A549 (cell line): ENCODE measurements around the gene CCDC12. TPM values are rescaled to one million over a fixed set of nuclear protein-coding genes. Genes with fewer than 3 reads are reported as not detected.

Source experiments
- ATAC-seq, 2 experiments: fragments of 200-7000 bp in 1 of 2; fragments of >200 bp in 1 of 2; cut with Nextera tagmentation in 1 of 2; cut with Tn5 transposase in 1 of 2; 3 replicates each; pipeline versions ENCODE4 v1.8.0 to v1.9.1; 2018 to 2020; ENCODE audit warnings: mild to moderate bottlenecking in 1 of 2, moderate library complexity in 1 of 2
- CTCF ChIA-PET: fragments of 300-600 bp; sonication (Branson Sonifier 250); formaldehyde crosslinking; extraction: SDS; loops from one replicate; lab custom pipeline; 2021; ENCODE audit warnings: antibody characterized with exemption, inconsistent platforms; lab: Yijun Ruan, JAX
- POLR2A ChIA-PET: fragments of 350-600 bp; formaldehyde crosslinking; extraction: SDS; loops from one replicate; lab custom pipeline; 2021; ENCODE audit warnings: antibody characterized with exemption, inconsistent platforms; lab: Yijun Ruan, JAX
- DNase-seq, 2 experiments: peaks; one replicate each; pipeline versions ENCODE4 v3.0.0 to v3.0.0-alpha.2; 2011 to 2016; ENCODE audit warnings: low read depth in 1 of 2, low spot score in 1 of 2
- FAIRE-seq: peaks from 2 replicates; lab custom pipeline; 2011; peaks lifted over from hg19 to GRCh38; lab: Jason Lieb, UNC
- H3K27ac ChIP-seq, 2 experiments: fragments of >200 bp; sonication (Bioruptor Twin); formaldehyde crosslinking; 3 replicates each; pipeline ENCODE4 v1.5.1; 2016 to 2017
- H3K4me1 ChIP-seq: fragments of >200 bp; sonication (Bioruptor Twin); formaldehyde crosslinking; 3 replicates; pipeline ENCODE4 v1.6.1; 2016
- H3K4me2 ChIP-seq: fragments of >200 bp; sonication (Bioruptor Twin); formaldehyde crosslinking; 3 replicates; pipeline ENCODE4 v1.6.1; 2016
- H3K4me3 ChIP-seq: fragments of >200 bp; sonication (Bioruptor Twin); formaldehyde crosslinking; 3 replicates; pipeline ENCODE4 v1.5.1; 2016
- H3K9me3 ChIP-seq: fragments of >200 bp; sonication (Bioruptor Twin); formaldehyde crosslinking; 3 replicates; pipeline ENCODE4 v1.6.1; 2016
- CBX8 ChIP-seq: fragments of 200-600 bp; sonication (generic); IDR thresholded peaks from 2 replicates; pipeline ENCODE4 v1.6.1; 2016
- CEBPB ChIP-seq, 2 experiments: fragments of >200 bp in 1 of 2; sonication (Bioruptor Twin) in 1 of 2; formaldehyde crosslinking in 1 of 2; IDR thresholded peaks; 2 replicates each; pipeline ENCODE4 v1.6.1; 2012 to 2016
- CHD4 ChIP-seq: fragments of 200-600 bp; sonication (generic); IDR thresholded peaks from 2 replicates; pipeline ENCODE4 v1.6.1; 2016; ENCODE audit warnings: antibody characterized with exemption, mild to moderate bottlenecking, borderline replicate concordance
- FOSB ChIP-seq: fragments of 250-450 bp; sonication (Bioruptor Pico); IDR thresholded peaks from 2 replicates; pipeline ENCODE4 v1.5.0; 2020; ENCODE audit warnings: mild to moderate bottlenecking, moderate library complexity
- FOXS1 ChIP-seq: fragments of 250-450 bp; sonication (Bioruptor Pico); IDR thresholded peaks from 2 replicates; pipeline ENCODE4 v1.5.0; 2020; ENCODE audit warnings: mild to moderate bottlenecking, moderate library complexity
- HOXB13 ChIP-seq: fragments of 250-450 bp; sonication (Bioruptor Pico); IDR thresholded peaks from 2 replicates; pipeline ENCODE4 v1.5.0; 2020; ENCODE audit warnings: low read depth, mild to moderate bottlenecking, moderate library complexity
- JUNB ChIP-seq: fragments of >200 bp; sonication (Bioruptor Twin); formaldehyde crosslinking; IDR thresholded peaks from 2 replicates; pipeline ENCODE4 v1.6.1; 2016
- MAZ ChIP-seq: fragments of 150-350 bp; IDR thresholded peaks from 2 replicates; pipeline ENCODE4 v1.6.1; 2014; ENCODE audit warnings: antibody characterized with exemption, low read depth, low read length, borderline replicate concordance
- NR3C1 ChIP-seq: fragments of >200 bp; sonication (Bioruptor Twin); formaldehyde crosslinking; IDR thresholded peaks from 3 replicates; pipeline ENCODE4 v1.6.1; 2017
- SMC3 ChIP-seq: fragments of >200 bp; sonication (Bioruptor Twin); formaldehyde crosslinking; IDR thresholded peaks from 3 replicates; pipeline ENCODE4 v1.6.1; 2018; ENCODE audit warnings: inconsistent platforms
- SREBF2 ChIP-seq: fragments of 450-650 bp; IDR thresholded peaks from 2 replicates; pipeline ENCODE4 v1.6.1; 2014; ENCODE audit warnings: mild to moderate bottlenecking, moderate library complexity
- TFCP2L1 ChIP-seq: fragments of 250-450 bp; sonication (Bioruptor Pico); IDR thresholded peaks from 2 replicates; pipeline ENCODE4 v1.5.0; 2021; ENCODE audit warnings: mild to moderate bottlenecking
- ZC3H11A ChIP-seq: fragments of 450-650 bp; IDR thresholded peaks from 2 replicates; pipeline ENCODE4 v1.6.1; 2014; ENCODE audit warnings: antibody characterized with exemption, mild to moderate bottlenecking
- ZFP36 ChIP-seq: fragments of 450-650 bp; IDR thresholded peaks from 2 replicates; pipeline ENCODE4 v1.6.1; 2014; ENCODE audit warnings: borderline replicate concordance; ENCODE audit not compliant: partially characterized antibody
- ZSCAN20 ChIP-seq: fragments of 250-450 bp; sonication (Bioruptor Pico); IDR thresholded peaks from 2 replicates; pipeline ENCODE4 v1.8.0; 2022; ENCODE audit warnings: mild to moderate bottlenecking, moderate library complexity
- WGBS: methylation state at CpG from one replicate; pipeline ENCODE4 v1.1.6; 2017; ENCODE audit errors: missing lambda C conversion rate; 5-methylcytosine and 5-hydroxymethylcytosine counted together
- polyA plus RNA-seq, 4 experiments: library from polyadenylated mRNA; depleted of rRNA in 3 of 4; stranded (reverse); fragments of >200 nt; fragmentation: RNase III in 1 of 4; extraction: RNeasy Plus Mini Kit Qiagen cat#74134 plus additional on column Dnase treatment in 1 of 4; gene quantifications; 2 replicates in 3 of 4; 3 replicates in 1 of 4; pipeline ENCODE4 v1.2.3, GENCODE V29; 2011 to 2017
- TF ChIP-seq, protein P1 (sequence below): IDR thresholded peaks from 2 replicates; pipeline ENCODE4 v1.6.1; 2012; ENCODE audit warnings: low read depth, borderline replicate concordance
- TF ChIP-seq, protein P2 (sequence below): fragments of >200 bp; sonication (Bioruptor Twin); formaldehyde crosslinking; IDR thresholded peaks from 3 replicates; pipeline ENCODE4 v1.5.1; 2016
- TF ChIP-seq, protein P3 (sequence below): fragments of 450-650 bp; IDR thresholded peaks from 2 replicates; pipeline ENCODE4 v1.6.1; 2014; ENCODE audit warnings: antibody characterized with exemption
- TF ChIP-seq, protein P4 (sequence below): IDR thresholded peaks from 2 replicates; pipeline ENCODE4 v1.6.1; 2012
- TF ChIP-seq, protein P5 (sequence below): IDR thresholded peaks from 2 replicates; pipeline ENCODE4 v1.6.1; 2012
- TF ChIP-seq, protein P6 (sequence below): fragments of 150-350 bp; IDR thresholded peaks from 2 replicates; pipeline ENCODE4 v1.6.1; 2014; ENCODE audit warnings: low read depth, mild to moderate bottlenecking, low read length
- TF ChIP-seq, protein P7 (sequence below): fragments of >200 bp; sonication (Bioruptor Twin); formaldehyde crosslinking; IDR thresholded peaks from 3 replicates; pipeline ENCODE4 v1.6.1; 2016

Gene CCDC12
- polyA plus RNA-seq, 2 of the 4 experiments (the other 2 are of a cell fraction): 34.8 to 81.0 TPM

DNA sequence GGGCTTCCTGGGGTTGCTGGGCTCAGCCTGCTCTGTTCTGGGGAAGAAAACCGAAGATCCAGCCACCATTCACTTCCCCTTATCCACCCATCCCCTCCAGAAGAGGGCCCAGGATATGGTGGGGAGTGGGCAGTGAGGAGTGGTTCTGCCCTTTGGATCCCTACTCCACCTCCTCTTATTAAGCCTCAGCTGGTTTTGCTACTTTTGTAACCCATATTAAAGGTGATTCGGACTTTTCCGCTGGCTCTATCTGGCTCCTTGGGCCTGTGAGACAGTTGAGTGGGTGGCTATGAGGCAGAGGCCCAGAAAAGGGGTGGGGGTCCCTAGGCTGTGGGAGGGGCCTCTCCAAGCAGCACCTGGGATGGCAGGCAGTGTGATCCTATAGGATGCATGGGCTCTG, 36.7 kb upstream of the CCDC12 start:
- 92% methylated on average over 3 of the region's 3 CpGs for WGBS
- DNase-seq: no peak

DNA sequence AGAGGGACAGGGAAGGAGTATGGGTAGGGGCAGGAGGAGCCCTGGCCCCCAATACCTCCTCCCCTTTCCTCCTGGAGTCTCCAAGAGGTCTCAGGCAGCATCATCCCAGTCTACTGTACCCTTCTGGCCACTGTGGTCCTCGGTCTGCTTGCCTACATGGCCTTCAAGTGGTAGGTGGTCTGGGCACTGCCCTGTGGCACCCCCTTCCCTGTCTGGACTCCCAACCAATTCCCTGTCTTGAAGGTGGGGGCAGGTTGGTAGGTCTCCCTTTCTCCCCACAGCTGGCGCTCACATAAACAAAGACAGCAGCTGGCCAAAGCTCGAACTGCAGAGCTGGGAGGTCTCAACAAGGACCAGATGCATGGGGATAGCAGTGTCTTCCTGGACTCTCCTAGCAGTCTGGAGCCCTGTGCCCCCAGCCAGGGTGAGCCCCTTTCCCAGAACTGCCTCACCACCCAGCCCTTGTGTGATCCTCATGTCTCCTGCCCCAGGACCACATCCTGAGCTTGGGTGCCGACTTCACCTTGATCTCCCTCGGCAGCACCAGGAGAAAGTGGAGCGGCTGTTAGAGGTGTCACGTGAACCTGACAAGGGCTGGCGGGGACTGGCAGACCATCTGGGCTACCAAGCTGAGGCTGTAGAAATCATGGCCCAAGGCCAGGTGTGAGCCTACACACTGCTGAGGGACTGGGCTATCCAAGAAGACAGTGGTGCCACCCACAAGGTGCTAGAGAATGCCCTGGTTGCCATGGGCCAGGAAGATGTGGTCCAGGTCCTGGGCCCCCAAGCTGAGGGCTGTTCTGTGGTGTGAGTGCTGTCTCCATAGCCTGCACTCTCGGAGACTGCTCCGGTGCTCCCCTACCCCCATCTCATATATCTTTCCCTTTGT, 36.0 kb upstream of the CCDC12 start:
- Histone ChIP-seq H3K4me2 (no peak overlapping the region), H3K4me3 (no peak overlapping the region)
- DNase-seq: no peak
- ATAC-seq: peak in 1 of 2 experiments; percentile 6; a peak in 2 of 6 replicates
- POLR2A ChIA-PET: no interaction called here
- FAIRE-seq: no peak
- WGBS: 90% methylated on average over 4 of the region's 10 CpGs
- no peak for TF ChIP-seq CBX8
- TF ChIP-seq, protein P1, sequence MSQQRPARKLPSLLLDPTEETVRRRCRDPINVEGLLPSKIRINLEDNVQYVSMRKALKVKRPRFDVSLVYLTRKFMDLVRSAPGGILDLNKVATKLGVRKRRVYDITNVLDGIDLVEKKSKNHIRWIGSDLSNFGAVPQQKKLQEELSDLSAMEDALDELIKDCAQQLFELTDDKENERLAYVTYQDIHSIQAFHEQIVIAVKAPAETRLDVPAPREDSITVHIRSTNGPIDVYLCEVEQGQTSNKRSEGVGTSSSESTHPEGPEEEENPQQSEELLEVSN: no peak
- TF ChIP-seq, protein P2, sequence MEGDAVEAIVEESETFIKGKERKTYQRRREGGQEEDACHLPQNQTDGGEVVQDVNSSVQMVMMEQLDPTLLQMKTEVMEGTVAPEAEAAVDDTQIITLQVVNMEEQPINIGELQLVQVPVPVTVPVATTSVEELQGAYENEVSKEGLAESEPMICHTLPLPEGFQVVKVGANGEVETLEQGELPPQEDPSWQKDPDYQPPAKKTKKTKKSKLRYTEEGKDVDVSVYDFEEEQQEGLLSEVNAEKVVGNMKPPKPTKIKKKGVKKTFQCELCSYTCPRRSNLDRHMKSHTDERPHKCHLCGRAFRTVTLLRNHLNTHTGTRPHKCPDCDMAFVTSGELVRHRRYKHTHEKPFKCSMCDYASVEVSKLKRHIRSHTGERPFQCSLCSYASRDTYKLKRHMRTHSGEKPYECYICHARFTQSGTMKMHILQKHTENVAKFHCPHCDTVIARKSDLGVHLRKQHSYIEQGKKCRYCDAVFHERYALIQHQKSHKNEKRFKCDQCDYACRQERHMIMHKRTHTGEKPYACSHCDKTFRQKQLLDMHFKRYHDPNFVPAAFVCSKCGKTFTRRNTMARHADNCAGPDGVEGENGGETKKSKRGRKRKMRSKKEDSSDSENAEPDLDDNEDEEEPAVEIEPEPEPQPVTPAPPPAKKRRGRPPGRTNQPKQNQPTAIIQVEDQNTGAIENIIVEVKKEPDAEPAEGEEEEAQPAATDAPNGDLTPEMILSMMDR: no peak
- TF ChIP-seq CHD4: no peak
- TF ChIP-seq MAZ: no peak
- TF ChIP-seq JUNB: no peak
- TF ChIP-seq, protein P3, sequence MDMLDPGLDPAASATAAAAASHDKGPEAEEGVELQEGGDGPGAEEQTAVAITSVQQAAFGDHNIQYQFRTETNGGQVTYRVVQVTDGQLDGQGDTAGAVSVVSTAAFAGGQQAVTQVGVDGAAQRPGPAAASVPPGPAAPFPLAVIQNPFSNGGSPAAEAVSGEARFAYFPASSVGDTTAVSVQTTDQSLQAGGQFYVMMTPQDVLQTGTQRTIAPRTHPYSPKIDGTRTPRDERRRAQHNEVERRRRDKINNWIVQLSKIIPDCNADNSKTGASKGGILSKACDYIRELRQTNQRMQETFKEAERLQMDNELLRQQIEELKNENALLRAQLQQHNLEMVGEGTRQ: no peak
- TF ChIP-seq, all 56 proteins: peak for 0
- CTCF ChIA-PET: interaction anchor here (1.2 to 1.6 kb wide), 2 partner anchors 14 to 89 kb away, joined by 3 read pairs; no protein-coding TSS in a partner anchor
- H3K9me3 ChIP-seq: no peaks in the 10 kb centered on the region
- H3K4me1 ChIP-seq: no peaks in the 10 kb centered on the region
- H3K27ac ChIP-seq: no peak overlapping the region

More for the DNA sequence above, 36.7 kb upstream of the CCDC12 start:
- ATAC-seq: no peak
- FAIRE-seq: no peak
- H3K4me2 ChIP-seq: no peak overlapping the region
- POLR2A ChIA-PET: no interaction called here
- CTCF ChIA-PET: interaction anchor here (1.2 kb wide), 1 partner anchor 15 kb away, joined by 3 read pairs; no protein-coding TSS in a partner anchor
- H3K4me1 ChIP-seq: no peaks in the 10 kb centered on the region
- TF ChIP-seq, protein P3: no peak
- TF ChIP-seq, protein P4, sequence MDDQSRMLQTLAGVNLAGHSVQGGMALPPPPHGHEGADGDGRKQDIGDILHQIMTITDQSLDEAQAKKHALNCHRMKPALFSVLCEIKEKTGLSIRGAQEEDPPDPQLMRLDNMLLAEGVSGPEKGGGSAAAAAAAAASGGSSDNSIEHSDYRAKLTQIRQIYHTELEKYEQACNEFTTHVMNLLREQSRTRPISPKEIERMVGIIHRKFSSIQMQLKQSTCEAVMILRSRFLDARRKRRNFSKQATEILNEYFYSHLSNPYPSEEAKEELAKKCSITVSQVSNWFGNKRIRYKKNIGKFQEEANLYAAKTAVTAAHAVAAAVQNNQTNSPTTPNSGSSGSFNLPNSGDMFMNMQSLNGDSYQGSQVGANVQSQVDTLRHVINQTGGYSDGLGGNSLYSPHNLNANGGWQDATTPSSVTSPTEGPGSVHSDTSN: no peak
- no peak for TF ChIP-seq JUNB
- H3K4me3 ChIP-seq: no peak overlapping the region
- no peak overlapping the region for H3K27ac ChIP-seq
- H3K9me3 ChIP-seq: no peaks in the 10 kb centered on the region

DNA sequence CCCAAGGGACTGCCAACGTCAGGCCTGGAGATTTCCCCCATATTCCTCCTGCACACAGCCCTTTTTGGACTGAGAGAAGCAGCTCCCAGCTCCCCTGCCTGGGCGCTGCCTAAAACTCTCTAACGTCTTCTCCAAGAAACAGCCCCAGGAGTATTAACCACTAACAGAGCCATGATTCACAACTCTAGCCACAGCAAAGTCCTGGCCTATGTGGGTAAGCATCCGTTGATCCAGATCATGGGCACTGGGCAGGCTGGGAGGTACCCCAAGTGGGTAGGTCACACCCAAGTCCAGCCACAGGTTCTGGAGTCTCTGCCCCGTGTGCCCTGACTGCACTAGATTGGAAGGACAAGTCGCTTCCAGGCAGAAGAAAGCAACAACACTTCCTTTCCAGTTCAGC, 34.8 kb upstream of the CCDC12 start:
- DNase-seq (no peak), FAIRE-seq (no peak), ATAC-seq (no peak; a peak in 1 of 6 replicates)
- WGBS: 96% methylated on average over 5 of the region's 6 CpGs
- H3K27ac ChIP-seq: no peak overlapping the region
- no peak overlapping the region for H3K4me2 ChIP-seq
- H3K9me3 ChIP-seq: no peaks in the 10 kb centered on the region
- H3K4me3 ChIP-seq: no peak overlapping the region
- POLR2A ChIA-PET: no interaction called here
- CTCF ChIA-PET: interaction anchor here (1.2 to 1.6 kb wide), 3 partner anchors 12 to 116 kb away, joined by 3 to 4 read pairs (median 3); no protein-coding TSS in a partner anchor
- no peaks in the 10 kb centered on the region for H3K4me1 ChIP-seq
- TF ChIP-seq HOXB13 (no peak), CEBPB (IDR thresholded peaks at IDR 0.05) (no peak), ZC3H11A (no peak), SREBF2 (no peak), ZFP36 (no peak), SMC3 (no peak), FOXS1 (CRISPR knock-in tag) (no peak), FOSB (CRISPR knock-in tag) (no peak), NR3C1 (no peak), ZSCAN20 (CRISPR knock-in tag) (no peak), CHD4 (no peak), TFCP2L1 (CRISPR knock-in tag) (no peak)
- TF ChIP-seq, protein P5, sequence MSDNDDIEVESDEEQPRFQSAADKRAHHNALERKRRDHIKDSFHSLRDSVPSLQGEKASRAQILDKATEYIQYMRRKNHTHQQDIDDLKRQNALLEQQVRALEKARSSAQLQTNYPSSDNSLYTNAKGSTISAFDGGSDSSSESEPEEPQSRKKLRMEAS: no peak
- TF ChIP-seq, protein P6, sequence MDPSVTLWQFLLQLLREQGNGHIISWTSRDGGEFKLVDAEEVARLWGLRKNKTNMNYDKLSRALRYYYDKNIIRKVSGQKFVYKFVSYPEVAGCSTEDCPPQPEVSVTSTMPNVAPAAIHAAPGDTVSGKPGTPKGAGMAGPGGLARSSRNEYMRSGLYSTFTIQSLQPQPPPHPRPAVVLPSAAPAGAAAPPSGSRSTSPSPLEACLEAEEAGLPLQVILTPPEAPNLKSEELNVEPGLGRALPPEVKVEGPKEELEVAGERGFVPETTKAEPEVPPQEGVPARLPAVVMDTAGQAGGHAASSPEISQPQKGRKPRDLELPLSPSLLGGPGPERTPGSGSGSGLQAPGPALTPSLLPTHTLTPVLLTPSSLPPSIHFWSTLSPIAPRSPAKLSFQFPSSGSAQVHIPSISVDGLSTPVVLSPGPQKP: no peak
- TF ChIP-seq, protein P7, sequence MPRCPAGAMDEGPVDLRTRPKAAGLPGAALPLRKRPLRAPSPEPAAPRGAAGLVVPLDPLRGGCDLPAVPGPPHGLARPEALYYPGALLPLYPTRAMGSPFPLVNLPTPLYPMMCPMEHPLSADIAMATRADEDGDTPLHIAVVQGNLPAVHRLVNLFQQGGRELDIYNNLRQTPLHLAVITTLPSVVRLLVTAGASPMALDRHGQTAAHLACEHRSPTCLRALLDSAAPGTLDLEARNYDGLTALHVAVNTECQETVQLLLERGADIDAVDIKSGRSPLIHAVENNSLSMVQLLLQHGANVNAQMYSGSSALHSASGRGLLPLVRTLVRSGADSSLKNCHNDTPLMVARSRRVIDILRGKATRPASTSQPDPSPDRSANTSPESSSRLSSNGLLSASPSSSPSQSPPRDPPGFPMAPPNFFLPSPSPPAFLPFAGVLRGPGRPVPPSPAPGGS: no peak
- TF ChIP-seq, protein P4: no peak
